Activated T-cell treated with anti-CD3 and anti-CD28 coated beads, Interleukin-2, amount 50 U/mL, for 4 hours (primary cell): Measurements from ENCODE around the gene PTPN14. TPM values are rescaled to one million over a fixed set of nuclear protein-coding genes. Genes with fewer than 3 reads are reported as not detected.

Source experiments
- ATAC-seq, 2 donors: fragments of 200-7000 bp; cut with Tn5 transposase; one replicate each; pipeline ENCODE4 v1.10.0; 2021
- DNase-seq: peaks from one replicate; pipeline ENCODE4 v3.0.0-alpha.2; 2020
- H3K27me3 Mint-ChIP-seq: one replicate; pipeline ENCODE4 v1.8.0; 2021; ENCODE audit warnings: low read depth, mixed read lengths
- H3K36me3 Mint-ChIP-seq: one replicate; pipeline ENCODE4 v1.8.0; 2022; ENCODE audit warnings: mixed read lengths; ENCODE audit not compliant: insufficient read depth
- H3K4me1 Mint-ChIP-seq: one replicate; pipeline ENCODE4 v1.8.0; 2021; ENCODE audit warnings: low read depth, mixed read lengths
- H3K4me3 Mint-ChIP-seq: one replicate; pipeline ENCODE4 v1.8.0; 2021; ENCODE audit warnings: mild to moderate bottlenecking, moderate library complexity, mixed read lengths
- H3K9me3 Mint-ChIP-seq: one replicate; pipeline ENCODE4 v1.8.0; 2021; ENCODE audit warnings: mixed read lengths
- total RNA-seq, 3 donors: library from RNA; stranded (reverse); gene quantifications; one replicate each; pipeline ENCODE4 v1.2.1, GENCODE V29; 2021

PTPN14 gene
- total RNA-seq, 3 donors from 2014 or later = 1.3 to 3.1 (median 1.8) TPM

GRCh38 chr1:214423045-214423444, 128.4 kb downstream of the PTPN14 start:
- Mint-ChIP-seq H3K4me1 (peaks cover 14% of the 10 kb centered on the region), H3K36me3 (no peaks in the 10 kb centered on the region), H3K9me3 (no peaks in the 10 kb centered on the region), H3K27me3 (peaks cover 1% of the 10 kb centered on the region), H3K4me3 (no peak overlapping the region)
- ATAC-seq (no peak), DNase-seq (no peak)

DNA sequence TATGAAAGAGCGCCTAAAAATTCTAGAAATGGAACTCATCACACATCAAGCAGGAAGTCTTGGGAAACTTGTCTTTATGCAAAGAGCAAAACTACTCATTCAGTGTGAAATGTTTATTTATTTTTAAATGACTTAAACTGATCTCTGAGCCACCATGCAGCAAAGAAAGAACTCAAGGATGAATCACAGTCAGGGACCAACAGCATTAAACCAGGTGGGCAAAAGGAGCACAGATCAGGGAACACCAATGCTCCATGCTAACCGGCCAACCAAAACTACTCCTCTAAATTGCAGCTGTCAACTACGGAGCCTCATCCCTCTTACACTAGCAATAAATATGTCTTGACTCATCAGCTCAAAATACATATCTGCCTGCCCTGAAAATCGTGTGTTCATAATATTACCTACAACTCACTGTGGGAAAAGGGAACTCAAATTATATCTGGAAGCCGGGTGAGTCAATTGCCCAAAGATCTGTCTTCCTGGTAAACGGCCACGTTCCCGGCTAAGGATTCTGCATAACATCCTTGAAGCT, 129.2 kb downstream of the PTPN14 start:
- H3K9me3 Mint-ChIP-seq = no peaks in the 10 kb centered on the region
- H3K4me3 Mint-ChIP-seq = no peak overlapping the region
- no peak for ATAC-seq
- no peaks in the 10 kb centered on the region for H3K36me3 Mint-ChIP-seq
- peaks cover 6% of the 10 kb centered on the region for H3K4me1 Mint-ChIP-seq
- no peak for DNase-seq
- H3K27me3 Mint-ChIP-seq = peaks cover 1% of the 10 kb centered on the region

- H3K4me1 Mint-ChIP-seq = no peaks in the 10 kb centered on the region
- H3K36me3 Mint-ChIP-seq = no peaks in the 10 kb centered on the region
- H3K27me3 Mint-ChIP-seq = peaks cover 1% of the 10 kb centered on the region
- ATAC-seq (no peak), DNase-seq (no peak)
- H3K9me3 Mint-ChIP-seq = no peaks in the 10 kb centered on the region
- no peak overlapping the region for H3K4me3 Mint-ChIP-seq
Observed at GRCh38 chr1:214420833-214421232, 130.6 kb downstream of the PTPN14 start.

- no peak for ATAC-seq
- Mint-ChIP-seq H3K9me3 (no peaks in the 10 kb centered on the region), H3K36me3 (no peaks in the 10 kb centered on the region), H3K4me3 (no peak overlapping the region), H3K27me3 (peaks cover 1% of the 10 kb centered on the region), H3K4me1 (no peaks in the 10 kb centered on the region)
- DNase-seq = no peak
Observed at GRCh38 chr1:214420341-214420740, 131.1 kb downstream of the PTPN14 start.

- Mint-ChIP-seq H3K9me3 (no peaks in the 10 kb centered on the region), H3K36me3 (no peaks in the 10 kb centered on the region), H3K4me3 (no peak overlapping the region), H3K27me3 (peaks cover 1% of the 10 kb centered on the region), H3K4me1 (no peaks in the 10 kb centered on the region)
- DNase-seq (no peak), ATAC-seq (no peak)
Observed at GRCh38 chr1:214419650-214420049, 131.8 kb downstream of the PTPN14 start.

GRCh38 chr1:214418391-214418790, 133.0 kb downstream of the PTPN14 start:
- peaks cover 1% of the 10 kb centered on the region for H3K27me3 Mint-ChIP-seq
- DNase-seq = no peak
- H3K4me3 Mint-ChIP-seq = no peak overlapping the region

GRCh38 chr1:214417545-214418210, 133.7 kb downstream of the PTPN14 start:
- Mint-ChIP-seq H3K4me3 (no peak overlapping the region), H3K36me3 (no peaks in the 10 kb centered on the region), H3K9me3 (no peaks in the 10 kb centered on the region), H3K27me3 (peaks cover 1% of the 10 kb centered on the region), H3K4me1 (no peaks in the 10 kb centered on the region)
- ATAC-seq (no peak), DNase-seq (no peak)

More at GRCh38 chr1:214418391-214418790, 133.0 kb downstream of the PTPN14 start:
- Mint-ChIP-seq H3K4me1 (no peaks in the 10 kb centered on the region), H3K36me3 (no peaks in the 10 kb centered on the region), H3K9me3 (no peaks in the 10 kb centered on the region)
- no peak for ATAC-seq

- ATAC-seq (no peak), DNase-seq (no peak)
- no peaks in the 10 kb centered on the region for H3K36me3 Mint-ChIP-seq
- H3K9me3 Mint-ChIP-seq = no peaks in the 10 kb centered on the region
- H3K4me1 Mint-ChIP-seq = no peaks in the 10 kb centered on the region
- no peak overlapping the region for H3K4me3 Mint-ChIP-seq
- peaks cover 1% of the 10 kb centered on the region for H3K27me3 Mint-ChIP-seq
Observed at GRCh38 chr1:214416858-214417257, 134.5 kb downstream of the PTPN14 start.

DNA sequence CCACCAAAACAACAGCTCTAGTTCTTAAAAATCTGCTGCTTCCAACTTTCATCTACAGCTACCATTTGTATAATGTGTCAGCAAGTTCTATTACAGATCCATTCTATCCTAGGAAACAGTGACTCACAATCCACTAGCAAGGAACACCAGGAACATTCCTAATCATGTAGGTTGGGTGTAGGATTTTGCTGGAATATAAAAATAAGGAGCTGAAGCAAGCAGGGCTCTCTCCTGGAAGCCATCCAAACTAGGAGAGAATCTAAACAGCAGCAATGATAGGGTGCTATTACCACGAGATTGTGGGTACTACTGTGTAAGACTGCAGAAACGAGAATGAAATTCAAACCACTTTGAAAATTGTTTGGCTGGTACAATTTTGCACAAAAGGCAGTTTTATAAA, 135.0 kb downstream of the PTPN14 start:
- H3K4me1 Mint-ChIP-seq = no peaks in the 10 kb centered on the region
- no peaks in the 10 kb centered on the region for H3K9me3 Mint-ChIP-seq
- peaks cover 1% of the 10 kb centered on the region for H3K27me3 Mint-ChIP-seq
- DNase-seq = no peak
- no peak overlapping the region for H3K4me3 Mint-ChIP-seq
- no peak for ATAC-seq
- H3K36me3 Mint-ChIP-seq = no peaks in the 10 kb centered on the region

- Mint-ChIP-seq H3K4me3 (no peak overlapping the region), H3K27me3 (peaks cover 1% of the 10 kb centered on the region), H3K4me1 (no peaks in the 10 kb centered on the region), H3K9me3 (no peaks in the 10 kb centered on the region), H3K36me3 (no peaks in the 10 kb centered on the region)
- no peak for ATAC-seq
- no peak for DNase-seq
Observed at GRCh38 chr1:214415131-214415530, 136.3 kb downstream of the PTPN14 start.

GRCh38 chr1:214414691-214415090, 136.7 kb downstream of the PTPN14 start:
- ATAC-seq (no peak), DNase-seq (no peak)
- Mint-ChIP-seq H3K36me3 (no peaks in the 10 kb centered on the region), H3K4me1 (no peaks in the 10 kb centered on the region), H3K4me3 (no peak overlapping the region), H3K27me3 (peaks cover 1% of the 10 kb centered on the region), H3K9me3 (no peaks in the 10 kb centered on the region)

DNA sequence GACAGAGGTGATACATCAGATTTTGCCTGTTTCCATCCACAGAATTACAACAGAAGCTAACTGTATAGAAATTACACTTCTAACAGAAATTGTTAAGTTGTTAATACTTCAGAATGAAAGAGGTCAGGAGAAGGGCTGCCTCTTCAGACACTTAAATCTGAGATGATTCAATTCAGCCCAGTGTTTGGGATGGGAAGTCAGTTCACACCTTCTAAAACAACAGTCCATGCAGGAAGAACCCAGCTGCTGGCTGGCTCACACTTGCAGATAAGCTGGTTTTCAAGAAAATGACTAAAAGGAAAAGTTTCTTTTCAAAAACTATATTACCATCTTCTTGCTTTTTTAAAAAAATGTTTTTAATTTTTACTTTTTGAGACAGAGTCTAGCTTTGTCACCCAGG, 138.1 kb downstream of the PTPN14 start:
- H3K4me1 Mint-ChIP-seq = no peaks in the 10 kb centered on the region
- no peak for ATAC-seq
- no peaks in the 10 kb centered on the region for H3K27me3 Mint-ChIP-seq
- H3K9me3 Mint-ChIP-seq = no peaks in the 10 kb centered on the region
- H3K36me3 Mint-ChIP-seq = no peaks in the 10 kb centered on the region
- no peak overlapping the region for H3K4me3 Mint-ChIP-seq
- DNase-seq = no peak

- Mint-ChIP-seq H3K27me3 (peaks cover 6% of the 10 kb centered on the region), H3K9me3 (no peaks in the 10 kb centered on the region), H3K4me1 (no peaks in the 10 kb centered on the region), H3K4me3 (no peak overlapping the region), H3K36me3 (no peaks in the 10 kb centered on the region)
- ATAC-seq (no peak), DNase-seq (no peak)
Observed at GRCh38 chr1:214404571-214405213, 146.7 kb downstream of the PTPN14 start.

GRCh38 chr1:214404154-214404553, 147.2 kb downstream of the PTPN14 start:
- DNase-seq = no peak
- H3K9me3 Mint-ChIP-seq = no peaks in the 10 kb centered on the region
- H3K27me3 Mint-ChIP-seq = peaks cover 11% of the 10 kb centered on the region
- H3K4me3 Mint-ChIP-seq = no peak overlapping the region
- no peak for ATAC-seq
- H3K36me3 Mint-ChIP-seq = no peaks in the 10 kb centered on the region
- no peaks in the 10 kb centered on the region for H3K4me1 Mint-ChIP-seq

DNA sequence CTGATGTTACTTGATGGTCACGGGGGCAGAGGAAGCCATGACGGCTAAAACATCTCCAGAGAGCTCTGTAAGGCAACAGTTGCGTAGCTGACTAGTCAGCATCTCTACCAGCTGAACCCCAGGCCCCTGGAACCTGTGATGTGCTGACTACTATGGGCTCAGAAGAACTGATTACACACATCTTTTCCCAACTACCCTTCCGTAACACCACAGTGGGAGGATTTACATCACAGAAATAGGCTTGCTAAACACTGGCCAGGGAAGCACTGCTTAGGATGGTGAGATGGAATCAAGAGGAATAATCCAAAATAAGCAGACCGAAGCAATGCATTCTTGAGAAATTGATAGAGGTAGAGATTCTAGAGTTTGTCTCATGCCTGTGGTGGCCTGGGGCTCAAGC, 148.0 kb downstream of the PTPN14 start:
- DNase-seq = no peak
- ATAC-seq = no peak
- Mint-ChIP-seq H3K36me3 (no peaks in the 10 kb centered on the region), H3K4me3 (no peak overlapping the region), H3K4me1 (no peaks in the 10 kb centered on the region), H3K27me3 (peaks cover 13% of the 10 kb centered on the region), H3K9me3 (no peaks in the 10 kb centered on the region)
